Caco-2 (cell line): ENCODE data around the gene KLC4. TPM values are rescaled to one million over a fixed set of nuclear protein-coding genes. Genes with fewer than 3 reads are reported as not detected.
"Not testable (repeated sequence)": the region's sequence is repeated elsewhere in the genome, so short reads cannot be mapped to it uniquely, and the experiment has no call there.

Experiments
- BruUV-seq: library from RNA; stranded (reverse); fragments of 400-500 nt; replicated peaks from 2 replicates; lab custom pipeline; 2021; lab: Mats Ljungman, UMichigan
- CTCF ChIA-PET: fragments of 300-600 bp; sonication (Branson Sonifier 250); formaldehyde crosslinking; loops from one replicate; lab custom pipeline; 2022; ENCODE audit warnings: antibody characterized with exemption; lab: Charles Lee
- POLR2A ChIA-PET: fragments of 300-600 bp; sonication (Branson Sonifier 250); formaldehyde crosslinking; loops from one replicate; lab custom pipeline; 2022; ENCODE audit warnings: antibody characterized with exemption; lab: Charles Lee
- DNase-seq, 2 experiments: peaks; one replicate each; pipeline versions ENCODE4 v3.0.0 to v3.0.0-alpha.2; 2020 to 2022
- H3K27me3 ChIP-seq: replicated peaks from 2 replicates; pipeline ENCODE4 v1.6.0; 2011; ENCODE audit warnings: low read length; ENCODE audit not compliant: control insufficient read depth, insufficient read depth
- H3K36me3 ChIP-seq: 2 replicates; pipeline ENCODE4 v1.5.1; 2011; ENCODE audit warnings: low read length; ENCODE audit not compliant: control insufficient read depth, insufficient read depth
- H3K4me1 ChIP-seq: fragments of 250-450 bp; sonication (Bioruptor Pico); 2 replicates; pipeline ENCODE4 v1.5.1; 2020; ENCODE audit warnings: mild to moderate bottlenecking
- H3K4me3 ChIP-seq: 2 replicates; pipeline ENCODE4 v1.5.1; 2011; ENCODE audit warnings: low read depth, mild to moderate bottlenecking, control low read depth, low read length
- H3K9me3 ChIP-seq: fragments of 250-450 bp; sonication (Bioruptor Pico); 2 replicates; pipeline ENCODE4 v1.5.1; 2020; ENCODE audit warnings: mild to moderate bottlenecking, moderate library complexity
- H3K27ac Mint-ChIP-seq: one replicate; pipeline ENCODE4 v1.8.0; 2022; ENCODE audit warnings: mixed read lengths; ENCODE audit not compliant: unreplicated experiment
- H3K27me3 Mint-ChIP-seq: one replicate; pipeline ENCODE4 v1.8.0; 2022; ENCODE audit warnings: mixed read lengths; ENCODE audit not compliant: insufficient read depth, unreplicated experiment
- H3K36me3 Mint-ChIP-seq: one replicate; pipeline ENCODE4 v1.8.0; 2022; ENCODE audit warnings: mild to moderate bottlenecking, mixed read lengths; ENCODE audit not compliant: insufficient read depth, unreplicated experiment
- H3K4me1 Mint-ChIP-seq: one replicate; pipeline ENCODE4 v1.8.0; 2022; ENCODE audit warnings: low read depth, mixed read lengths; ENCODE audit not compliant: unreplicated experiment
- H3K4me3 Mint-ChIP-seq: one replicate; pipeline ENCODE4 v1.8.0; 2022; ENCODE audit warnings: mild to moderate bottlenecking, moderate library complexity, mixed read lengths; ENCODE audit not compliant: unreplicated experiment
- H3K9me3 Mint-ChIP-seq: one replicate; pipeline ENCODE4 v1.8.0; 2022; ENCODE audit warnings: mixed read lengths; ENCODE audit not compliant: unreplicated experiment
- intact Hi-C: fragments of 100-400 bp; cut with micrococcal nuclease; formaldehyde crosslinking; loops from one replicate; pipeline ENCODE4 v1.10.0; 2022; ENCODE audit not compliant: unreplicated experiment
- total RNA-seq: library from RNA; stranded (reverse); gene quantifications from 2 replicates; pipeline ENCODE4 v1.2.3, GENCODE V29; 2022
- TF ChIP-seq, protein P1 (sequence below), 2 experiments: fragments of 200-600 bp in 1 of 2; IDR thresholded peaks; 1 replicate in 1 of 2; 2 replicates in 1 of 2; pipeline versions ENCODE4 v1.5.1 to v1.8.0; 2011 to 2022; ENCODE audit warnings: antibody characterized with exemption in 1 of 2, control low read depth in 1 of 2, inconsistent platforms in 1 of 2, low read depth in 1 of 2, low read length in 1 of 2, mild to moderate bottlenecking in 1 of 2, moderate library complexity in 1 of 2; ENCODE audit not compliant: insufficient read depth in 1 of 2, severe bottlenecking in 1 of 2, unreplicated experiment in 1 of 2

Gene KLC4
- total RNA-seq, 1 experiment from 2014 or later = 47.7 TPM

DNA sequence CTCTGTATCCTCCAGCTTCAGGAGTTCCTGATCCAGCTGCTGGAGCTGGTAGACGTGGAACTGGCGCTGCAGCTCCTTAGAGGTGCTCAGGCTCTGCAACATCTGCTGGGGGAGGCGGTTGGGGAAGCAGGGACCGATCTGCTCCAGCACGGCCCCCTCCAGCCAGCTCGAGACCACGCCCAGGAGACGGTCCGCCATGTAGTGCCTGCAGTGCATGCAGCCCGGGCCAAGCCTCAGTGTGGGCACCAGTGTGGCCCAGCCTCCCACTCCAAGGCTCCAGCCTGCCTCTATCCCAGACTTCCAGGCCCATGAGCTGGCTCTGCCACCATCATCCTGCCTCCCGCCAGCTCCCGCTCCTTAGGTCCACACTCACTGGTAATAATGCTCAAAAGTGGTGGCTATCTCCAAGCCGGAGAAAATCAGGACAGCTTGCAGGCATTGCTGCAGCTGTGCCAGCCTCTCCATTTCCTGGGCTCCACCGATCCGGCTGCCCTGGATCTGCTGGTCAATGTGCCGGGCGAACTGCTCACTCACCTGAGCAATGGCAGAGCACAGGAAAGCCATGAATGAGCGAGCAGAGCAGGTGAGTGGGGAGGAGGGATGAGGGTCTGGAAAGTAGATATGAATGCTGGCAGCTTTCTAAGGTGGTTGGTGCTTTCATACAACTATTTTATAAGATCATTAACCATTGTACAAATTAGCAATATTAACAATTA lies 18.7 kb upstream of the KLC4 start:
- no TSS peak for BruUV-seq

DNA sequence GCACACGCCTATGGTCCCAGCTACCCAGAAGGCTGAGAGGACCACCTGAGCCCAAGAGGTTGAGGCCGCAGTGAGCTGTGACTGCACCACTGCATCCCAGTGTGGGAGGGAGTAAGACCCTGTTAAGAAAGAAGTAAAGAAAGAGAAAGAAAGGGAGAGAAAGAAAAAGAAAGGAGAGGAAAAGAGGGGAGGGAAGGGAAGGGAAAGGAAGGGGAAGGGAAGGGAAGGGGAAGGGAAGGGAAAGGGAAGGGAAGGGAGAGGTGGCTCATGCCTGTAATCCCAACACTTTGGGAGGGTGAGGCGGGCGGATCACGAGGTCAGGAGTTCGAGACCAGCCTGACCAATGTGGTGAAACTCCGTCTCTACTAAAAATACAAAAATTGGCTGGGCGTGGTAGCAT lies 18.0 kb upstream of the KLC4 start:
- H3K27me3 ChIP-seq, H3K4me1 Mint-ChIP-seq, DNase-seq, H3K27me3 Mint-ChIP-seq, intact Hi-C loops, BruUV-seq, H3K4me1 ChIP-seq, CTCF ChIA-PET, H3K36me3 ChIP-seq, H3K9me3 Mint-ChIP-seq, H3K9me3 ChIP-seq, H3K27ac Mint-ChIP-seq, POLR2A ChIA-PET, H3K4me3 ChIP-seq, H3K4me3 Mint-ChIP-seq: not testable (repeated sequence)
- H3K36me3 Mint-ChIP-seq = peaks cover 64% of the 10 kb centered on the region

More for the DNA sequence above, 18.7 kb upstream of the KLC4 start:
- ChIA-PET CTCF (interaction anchor here (0.6 kb wide), 1 partner anchor 562 kb away, joined by 3 read pairs; no protein-coding TSS in a partner anchor), POLR2A (interaction anchor here (0.6 kb wide), 1 partner anchor 123 kb away, joined by 6 read pairs; no protein-coding TSS in a partner anchor)
- H3K4me3 Mint-ChIP-seq = no peak overlapping the region
- no peaks in the 10 kb centered on the region for H3K27me3 Mint-ChIP-seq
- Histone ChIP-seq H3K36me3 (peaks cover 4% of the 10 kb centered on the region), H3K27me3 (no peaks in the 10 kb centered on the region), H3K9me3 (no peaks in the 10 kb centered on the region), H3K4me1 (no peaks in the 10 kb centered on the region), H3K4me3 (no peak overlapping the region)
- H3K9me3 Mint-ChIP-seq = no peaks in the 10 kb centered on the region
- peaks cover 3% of the 10 kb centered on the region for H3K4me1 Mint-ChIP-seq
- H3K27ac Mint-ChIP-seq = no peak overlapping the region
- DNase-seq = no peak
- intact Hi-C loops = no loop called here
- TF ChIP-seq, protein P1, sequence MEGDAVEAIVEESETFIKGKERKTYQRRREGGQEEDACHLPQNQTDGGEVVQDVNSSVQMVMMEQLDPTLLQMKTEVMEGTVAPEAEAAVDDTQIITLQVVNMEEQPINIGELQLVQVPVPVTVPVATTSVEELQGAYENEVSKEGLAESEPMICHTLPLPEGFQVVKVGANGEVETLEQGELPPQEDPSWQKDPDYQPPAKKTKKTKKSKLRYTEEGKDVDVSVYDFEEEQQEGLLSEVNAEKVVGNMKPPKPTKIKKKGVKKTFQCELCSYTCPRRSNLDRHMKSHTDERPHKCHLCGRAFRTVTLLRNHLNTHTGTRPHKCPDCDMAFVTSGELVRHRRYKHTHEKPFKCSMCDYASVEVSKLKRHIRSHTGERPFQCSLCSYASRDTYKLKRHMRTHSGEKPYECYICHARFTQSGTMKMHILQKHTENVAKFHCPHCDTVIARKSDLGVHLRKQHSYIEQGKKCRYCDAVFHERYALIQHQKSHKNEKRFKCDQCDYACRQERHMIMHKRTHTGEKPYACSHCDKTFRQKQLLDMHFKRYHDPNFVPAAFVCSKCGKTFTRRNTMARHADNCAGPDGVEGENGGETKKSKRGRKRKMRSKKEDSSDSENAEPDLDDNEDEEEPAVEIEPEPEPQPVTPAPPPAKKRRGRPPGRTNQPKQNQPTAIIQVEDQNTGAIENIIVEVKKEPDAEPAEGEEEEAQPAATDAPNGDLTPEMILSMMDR (IDR thresholded peaks at IDR 0.05; ENCODE audit: insufficient read depth in 1 of 2, low read depth in 1 of 2, low read length in 1 of 2, severe bottlenecking in 1 of 2, unreplicated experiment in 1 of 2) = no peak
- H3K36me3 Mint-ChIP-seq = peaks cover 70% of the 10 kb centered on the region

DNA sequence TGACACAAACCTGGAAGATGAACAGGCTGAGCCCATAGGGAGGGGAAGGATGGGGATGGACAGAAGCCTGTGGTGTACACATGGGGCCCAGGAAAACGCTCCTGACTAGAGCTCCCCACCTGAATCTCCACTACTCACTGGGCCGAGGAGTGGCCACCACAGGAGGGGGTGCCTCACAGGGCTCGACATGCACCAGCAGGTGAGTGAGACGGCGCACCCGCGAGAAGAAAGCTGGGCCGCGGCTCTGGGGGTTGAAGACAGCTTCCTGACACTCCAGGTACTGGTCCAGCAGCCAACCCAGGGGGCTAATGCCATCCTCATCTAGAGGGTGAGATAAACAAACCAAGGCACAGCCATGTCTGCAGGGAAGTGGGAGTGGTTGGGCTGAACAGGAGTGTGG lies 16.1 kb upstream of the KLC4 start:
- Histone ChIP-seq H3K36me3 (peaks cover 1% of the 10 kb centered on the region), H3K4me1 (no peaks in the 10 kb centered on the region), H3K9me3 (no peaks in the 10 kb centered on the region), H3K27me3 (no peaks in the 10 kb centered on the region), H3K4me3 (no peak overlapping the region)
- Mint-ChIP-seq H3K4me1 (no peaks in the 10 kb centered on the region), H3K4me3 (no peak overlapping the region), H3K9me3 (no peaks in the 10 kb centered on the region), H3K36me3 (peaks cover 55% of the 10 kb centered on the region), H3K27me3 (no peaks in the 10 kb centered on the region), H3K27ac (no peak overlapping the region)
- ChIA-PET CTCF (no interaction called here), POLR2A (no interaction called here)
- TF ChIP-seq, protein P1 (IDR thresholded peaks at IDR 0.05; ENCODE audit: insufficient read depth in 1 of 2, low read depth in 1 of 2, low read length in 1 of 2, severe bottlenecking in 1 of 2, unreplicated experiment in 1 of 2) = no peak
- intact Hi-C loops = no loop called here
- BruUV-seq = no TSS peak
- no peak for DNase-seq
